ENCODE results near the gene HMX3. TPM values are rescaled to one million over a fixed set of nuclear protein-coding genes. Genes with fewer than 3 reads are reported as not detected.
A peak's percentile ranks its signal among the peaks of the same experiment; 100 is the strongest.

Gene HMX3
- total RNA-seq, 1 experiment from 2014 or later = not detected

DNA sequence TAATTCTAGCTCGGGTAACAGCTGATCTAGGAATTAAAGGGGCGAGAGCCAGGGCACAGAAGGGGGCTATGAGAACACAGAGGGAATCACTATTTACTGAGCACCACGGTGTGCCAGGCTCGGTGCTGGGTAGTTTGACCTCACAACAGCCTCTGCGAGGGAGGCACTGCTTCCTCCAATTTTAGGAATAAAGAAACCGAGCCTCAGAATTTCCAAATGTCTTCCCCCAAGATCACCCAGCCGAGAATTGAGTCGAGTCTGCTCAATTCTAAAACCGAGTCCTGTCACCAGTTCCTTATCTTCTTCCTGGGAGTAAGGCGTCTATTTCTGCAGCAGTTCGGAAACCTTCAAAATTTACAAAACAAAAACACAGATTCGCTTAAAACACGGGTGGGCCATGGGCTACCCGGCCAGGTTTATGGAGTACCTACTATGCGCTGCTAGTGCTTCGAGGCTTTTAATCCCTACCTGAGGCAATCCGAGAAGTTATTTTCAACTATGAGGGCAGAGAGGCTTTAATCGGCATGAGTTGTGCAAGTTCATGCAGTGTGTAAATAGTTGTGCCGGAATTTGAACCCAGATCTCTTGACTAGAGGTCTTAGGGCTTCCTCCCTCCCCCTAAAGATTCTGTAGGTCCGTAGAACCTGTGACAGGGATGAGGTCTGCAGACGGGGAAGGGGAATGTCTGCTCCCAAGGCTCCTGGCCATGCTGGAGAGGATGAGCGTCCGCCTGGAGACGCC, 11.3 kb downstream of the HMX3 start:
- no peak overlapping the region for H3K14ac ChIP-seq (ENCODE audit: insufficient read depth, low read length)
- H4K20me1 ChIP-seq (ENCODE audit: control insufficient read depth, insufficient read depth, insufficient read length) = no peaks in the 10 kb centered on the region
- no CpG with 5 or more reads among the region's 24 CpGs for WGBS (ENCODE audit: extremely low coverage, insufficient read length, low lambda C conversion rate)
- H3K18ac ChIP-seq (ENCODE audit: insufficient read length, low read depth, low read length) = no peak overlapping the region
- no peak overlapping the region for H2AK5ac ChIP-seq (ENCODE audit: insufficient read length, low read length)
- no peak overlapping the region for H2BK120ac ChIP-seq (ENCODE audit: low read depth, low read length, poor library complexity, severe bottlenecking)
- peak overlapping the region in 1 of 2 experiments; percentile 80; a peak in 3 of 5 replicates for H3K4me3 Mint-ChIP-seq
- H3K27ac Mint-ChIP-seq = no peak overlapping the region
- peaks cover 38 to 63% of the 10 kb centered on the region in 2 experiments for H3K4me1 Mint-ChIP-seq
- no peak overlapping the region for H4K8ac ChIP-seq (replicated peaks; ENCODE audit: insufficient read length, low read depth, low read length)
- no peak overlapping the region for H2BK15ac ChIP-seq (ENCODE audit: low read depth, low read length)
- H3K23me2 ChIP-seq (ENCODE audit: insufficient read length, low read depth, low read length, poor library complexity, severe bottlenecking) = peaks cover 23% of the 10 kb centered on the region
- peaks cover 4% of the 10 kb centered on the region for H3K4me1 ChIP-seq (ENCODE audit: insufficient read depth, low read length)
- H4K5ac ChIP-seq (ENCODE audit: insufficient read length, low read depth, low read length) = no peak overlapping the region
- no peak overlapping the region for H2BK20ac ChIP-seq (ENCODE audit: low read depth, low read length, poor library complexity, severe bottlenecking)
- no peak overlapping the region for H4K91ac ChIP-seq (ENCODE audit: insufficient read length, low read depth, low read length)
- H3K27me3 ChIP-seq (ENCODE audit: insufficient read depth, low read length) = peaks cover 76% of the 10 kb centered on the region
- H3K27me3 Mint-ChIP-seq (ENCODE audit: low read depth) = peaks cover 99% of the 10 kb centered on the region
- no peak for TF ChIP-seq CTCF (conservative IDR thresholded peaks at IDR 0.05)
- H3K79me2 ChIP-seq (ENCODE audit: insufficient read depth, low read length) = no peaks in the 10 kb centered on the region
- H3K27ac ChIP-seq (ENCODE audit: insufficient read length, low read depth, low read length) = no peak overlapping the region
- no peak overlapping the region for H3K56ac ChIP-seq (ENCODE audit: insufficient read length, low read depth, low read length)
- no peaks in the 10 kb centered on the region for H3K79me1 ChIP-seq (ENCODE audit: insufficient read depth, low read depth, low read length, poor library complexity, severe bottlenecking)
- H3K9me3 Mint-ChIP-seq = peaks cover 0 to 2% of the 10 kb centered on the region in 2 experiments; a peak in 2 of 5 replicates
- no peak for DNase-seq
- H3K36me3 Mint-ChIP-seq (ENCODE audit: insufficient read depth in 1 of 3, low read depth in 3 of 3) = peaks cover 0 to 10% (median 0%) of the 10 kb centered on the region in 3 experiments; a peak in 3 of 7 replicates
- H2BK12ac ChIP-seq (ENCODE audit: insufficient read length, low read depth, low read length) = no peak overlapping the region
- no peak overlapping the region for H2AFZ ChIP-seq (ENCODE audit: low read length)
- H3K4me2 ChIP-seq (ENCODE audit: insufficient read depth, insufficient read length, low read length) = peak overlapping the region; percentile 46
- H3K23ac ChIP-seq (ENCODE audit: insufficient read length, low read depth, low read length) = no peak overlapping the region
- no peak overlapping the region for H3K4ac ChIP-seq (ENCODE audit: low read depth, low read length)
- no peaks in the 10 kb centered on the region for H3K9me3 ChIP-seq (ENCODE audit: control insufficient read depth, low read depth, low read length)
- H3T11ph ChIP-seq (ENCODE audit: low read length) = no peak overlapping the region
- H2BK5ac ChIP-seq (ENCODE audit: insufficient read length, low read length) = no peak overlapping the region
- H3K9ac ChIP-seq (ENCODE audit: extremely low read depth, insufficient read length, low read length) = no peak overlapping the region
